Right renal pelvis (tissue), 4 donors: ENCODE measurements around the gene RAD51B. TPM values are rescaled to one million over a fixed set of nuclear protein-coding genes. Genes with fewer than 3 reads are reported as not detected.
"Not testable (repeated sequence)": the region's sequence is repeated elsewhere in the genome, so short reads cannot be mapped to it uniquely, and the experiment has no call there.

Source experiments
- DNase-seq, 4 donors: peaks; one replicate each; pipeline ENCODE4 v3.0.0-alpha.2; 2013; ENCODE audit warnings: low read depth in 4 of 4, low spot score in 3 of 4, missing footprints in 1 of 4
- polyA plus RNA-seq, 4 donors: library from polyadenylated mRNA; unstranded; fragments of 120-200 nt; gene quantifications; one replicate each; pipeline ENCODE4 v1.2.1, GENCODE V29; 2013; ENCODE audit not compliant: insufficient read length in 4 of 4

Gene RAD51B
- polyA plus RNA-seq, 4 donors: 10.7 to 11.6 (median 11.3) TPM

- no peak for DNase-seq
Observed at GRCh38 chr14:68284834-68285233, 465.3 kb downstream of the RAD51B start.

GRCh38 chr14:68285421-68286179 lies 466.0 kb downstream of the RAD51B start:
- DNase-seq: no peak

GRCh38 chr14:68286667-68287066 lies 467.1 kb downstream of the RAD51B start:
- no peak for DNase-seq

GRCh38 chr14:68289452-68289851 lies 469.9 kb downstream of the RAD51B start:
- not testable (repeated sequence) for DNase-seq

- no peak for DNase-seq
Observed at GRCh38 chr14:68291820-68292219, 472.2 kb downstream of the RAD51B start.

GRCh38 chr14:68292441-68293215 lies 473.0 kb downstream of the RAD51B start:
- DNase-seq: no peak

GRCh38 chr14:68293404-68293803 lies 473.8 kb downstream of the RAD51B start:
- DNase-seq: no peak

GRCh38 chr14:68295316-68295816 lies 475.8 kb downstream of the RAD51B start:
- DNase-seq: peak in 3 of 4 donors; percentile 65 to 81 (median 78)

GRCh38 chr14:68297039-68297438 lies 477.5 kb downstream of the RAD51B start:
- no peak for DNase-seq

GRCh38 chr14:68297876-68298468 lies 478.4 kb downstream of the RAD51B start:
- DNase-seq: no peak

- no peak for DNase-seq
Observed at GRCh38 chr14:68300608-68301007, 481.0 kb downstream of the RAD51B start.

- no peak for DNase-seq
Observed at GRCh38 chr14:68301219-68301618, 481.6 kb downstream of the RAD51B start.

- DNase-seq: not testable (repeated sequence)
Observed at GRCh38 chr14:68302938-68303337, 483.4 kb downstream of the RAD51B start.

- DNase-seq: no peak
Observed at GRCh38 chr14:68305738-68306137, 486.2 kb downstream of the RAD51B start.

GRCh38 chr14:68306265-68306933 lies 486.8 kb downstream of the RAD51B start:
- no peak for DNase-seq

GRCh38 chr14:68306934-68307789 lies 487.6 kb downstream of the RAD51B start:
- no peak for DNase-seq

GRCh38 chr14:68307790-68308168 lies 488.2 kb downstream of the RAD51B start:
- no peak for DNase-seq

GRCh38 chr14:68308726-68309520 lies 489.3 kb downstream of the RAD51B start:
- DNase-seq: no peak

GRCh38 chr14:68309616-68310015 lies 490.0 kb downstream of the RAD51B start:
- DNase-seq: no peak
